ENCODE measurements around the gene TRPM8.

The TRPM8 gene

DNA sequence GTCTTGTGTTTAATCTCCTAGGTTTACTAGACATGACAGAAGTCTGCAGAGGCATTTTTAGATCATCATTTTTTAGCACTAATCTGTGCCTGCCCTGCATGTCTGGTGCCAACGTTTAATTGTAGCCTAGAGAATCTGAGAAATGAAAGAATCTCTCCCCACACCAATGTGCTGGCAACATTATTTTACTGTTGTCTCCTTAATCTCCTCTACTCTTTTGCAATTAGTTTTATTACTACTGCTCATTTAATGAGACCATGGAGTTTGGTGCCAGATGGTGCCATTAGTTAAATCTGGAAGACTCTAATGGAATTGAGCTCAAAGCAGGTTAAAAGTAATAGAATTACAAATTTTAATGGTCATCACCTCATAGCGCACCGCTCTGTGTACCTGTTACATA, 129.3 kb downstream of the TRPM8 start:
- no peak for DNase-seq (ENCODE audit: low read depth)

GRCh38 chr2:234047361-234047760, 130.2 kb downstream of the TRPM8 start:
- DNase-seq (ENCODE audit: low read depth) = no peak

- DNase-seq (ENCODE audit: low read depth) = no peak
Observed at GRCh38 chr2:234048049-234048448, 130.9 kb downstream of the TRPM8 start.

DNA sequence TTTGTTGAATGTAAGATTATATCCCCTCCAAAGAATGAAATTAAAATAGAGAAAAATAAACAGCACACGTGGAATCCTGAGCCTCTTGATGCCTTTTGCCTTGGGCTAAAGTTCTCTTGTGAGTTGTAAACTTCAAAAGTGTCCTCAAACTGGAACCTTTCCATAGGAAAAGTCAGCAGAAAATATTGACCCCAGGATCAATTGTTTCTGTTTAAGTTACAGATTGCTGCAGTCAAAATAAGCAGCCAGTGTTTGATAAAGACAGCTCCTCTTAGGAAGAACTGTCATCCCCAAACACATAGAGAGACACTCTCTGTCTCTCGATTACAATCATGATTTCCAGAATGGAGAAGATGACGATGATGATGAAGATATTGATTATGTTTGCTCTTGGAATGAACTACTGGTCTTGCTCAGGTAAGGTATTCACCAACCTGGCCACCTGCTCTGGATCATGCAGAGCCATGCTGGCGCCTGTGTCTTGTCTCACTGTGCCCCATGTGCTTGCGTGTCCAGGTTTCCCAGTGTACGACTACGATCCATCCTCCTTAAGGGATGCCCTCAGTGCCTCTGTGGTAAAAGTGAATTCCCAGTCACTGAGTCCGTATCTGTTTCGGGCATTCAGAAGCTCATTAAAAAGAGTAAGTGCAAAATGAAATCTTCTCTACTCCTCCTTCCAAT, 133.4 kb downstream of the TRPM8 start, which contains the start of gene SPP2:
TSS of gene SPP2 (plus strand) at position 248 of the 681 bp plus-strand sequence. CDS start at position 333, 85 bp downstream.
- no peak for DNase-seq (ENCODE audit: low read depth)

DNA sequence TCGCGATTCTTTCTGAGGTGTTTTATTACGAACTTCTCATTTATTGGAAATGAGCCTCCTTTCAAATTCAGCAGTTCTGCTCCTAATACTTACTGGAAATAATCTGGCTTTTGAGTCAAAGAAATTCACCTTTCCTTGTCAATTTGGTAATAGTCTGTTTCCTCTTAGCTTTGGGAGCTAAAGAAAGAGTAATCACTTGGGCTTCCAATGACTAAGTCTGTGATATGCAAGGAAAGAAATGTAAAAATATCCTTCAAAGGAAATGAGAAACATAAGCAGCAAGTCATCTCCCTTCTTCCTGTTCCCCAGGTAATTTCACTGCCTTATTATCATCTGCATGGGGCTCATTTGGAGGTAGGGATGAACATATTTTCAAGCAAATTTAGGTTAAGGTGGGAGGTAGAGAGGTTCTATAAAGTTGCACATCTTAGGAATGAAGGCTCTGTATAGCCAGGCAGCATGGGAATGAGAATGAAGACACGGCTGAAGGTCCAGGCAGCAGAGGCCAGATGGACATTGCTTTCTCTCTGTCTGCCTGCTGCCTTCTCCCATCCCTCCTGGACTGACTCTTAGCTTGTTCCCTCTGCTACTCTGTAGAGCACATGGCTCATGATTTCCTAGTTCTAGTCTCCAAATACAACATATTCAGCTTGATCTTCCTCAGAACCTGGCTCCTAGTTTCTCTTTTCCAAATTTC, 134.3 kb downstream of the TRPM8 start:
- no peak for DNase-seq (ENCODE audit: low read depth)

GRCh38 chr2:234058881-234059280, 141.7 kb downstream of the TRPM8 start:
- no peak for DNase-seq (ENCODE audit: low read depth)

- DNase-seq (ENCODE audit: low read depth) = no peak
Observed at GRCh38 chr2:234060236-234060635, 143.1 kb downstream of the TRPM8 start.

GRCh38 chr2:234061624-234062257, 144.6 kb downstream of the TRPM8 start:
- DNase-seq (ENCODE audit: low read depth) = no peak

GRCh38 chr2:234066587-234066986, 149.4 kb downstream of the TRPM8 start:
- DNase-seq (ENCODE audit: low read depth) = no peak
